Stimulated activated CD4-positive, alpha-beta T cell treated with anti-CD3 and anti-CD28 coated beads, TNF-alpha, amount 100 ng/mL, for 4 hours (primary cell): ENCODE results near the gene COMT.
"Not testable (repeated sequence)": the region's sequence is repeated elsewhere in the genome, so short reads cannot be mapped to it uniquely, and the experiment has no call there.

Experiments
- DNase-seq, 3 experiments: peaks; one replicate each; pipeline ENCODE4 v3.0.0-alpha.2; 2020; ENCODE audit warnings: low read depth in 3 of 3

Gene COMT

GRCh38 chr22:19941365-19942082 is at the start of gene COMT, which contains the start of gene TXNRD2:
Gene COMT, plus strand, starts transcription at chr22:19941772. Its CDS starts 20,755 bp downstream, at chr22:19962527.
Gene TXNRD2, minus strand, starts transcription at chr22:19941818. Its CDS starts 15 bp downstream, at chr22:19941803.
- peak; percentile 43 to 60 (median 43) for DNase-seq

DNA sequence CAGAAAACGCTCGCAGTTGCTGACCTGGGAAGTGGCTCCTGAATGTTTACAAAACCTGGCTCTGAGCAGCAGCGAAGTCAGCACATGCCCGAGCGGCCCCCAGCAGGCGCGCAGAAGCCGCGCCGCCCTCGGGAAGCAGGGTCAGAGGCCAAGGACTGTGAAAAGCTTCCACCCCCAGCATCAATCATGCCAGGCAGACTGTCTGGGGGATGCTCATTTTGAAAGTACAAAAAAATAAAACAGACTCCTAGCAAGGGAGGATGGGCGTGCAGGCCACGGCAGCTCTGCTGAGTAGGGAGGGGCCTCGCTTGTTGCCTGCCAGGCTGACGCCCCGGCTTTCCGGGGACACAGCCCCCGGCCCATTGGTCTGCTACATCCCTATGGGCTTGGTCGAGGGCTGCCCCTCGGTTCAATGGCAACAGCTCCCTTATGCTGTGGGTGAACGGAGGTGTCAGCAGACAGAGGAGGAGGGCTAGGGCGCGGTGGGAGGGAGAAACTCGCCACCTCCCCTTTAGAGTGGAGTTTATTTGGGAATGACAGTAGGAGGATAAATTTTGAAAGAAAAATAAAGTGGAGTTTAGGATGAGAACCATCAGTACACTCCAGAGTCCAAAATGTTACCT is 49.2 kb upstream of the COMT start:
- peak in 1 of 3 experiments; percentile 32 for DNase-seq

GRCh38 chr22:19892925-19893324 is 48.6 kb upstream of the COMT start:
- DNase-seq, result no peak

GRCh38 chr22:19893363-19893762 is 48.2 kb upstream of the COMT start:
- no peak for DNase-seq

DNA sequence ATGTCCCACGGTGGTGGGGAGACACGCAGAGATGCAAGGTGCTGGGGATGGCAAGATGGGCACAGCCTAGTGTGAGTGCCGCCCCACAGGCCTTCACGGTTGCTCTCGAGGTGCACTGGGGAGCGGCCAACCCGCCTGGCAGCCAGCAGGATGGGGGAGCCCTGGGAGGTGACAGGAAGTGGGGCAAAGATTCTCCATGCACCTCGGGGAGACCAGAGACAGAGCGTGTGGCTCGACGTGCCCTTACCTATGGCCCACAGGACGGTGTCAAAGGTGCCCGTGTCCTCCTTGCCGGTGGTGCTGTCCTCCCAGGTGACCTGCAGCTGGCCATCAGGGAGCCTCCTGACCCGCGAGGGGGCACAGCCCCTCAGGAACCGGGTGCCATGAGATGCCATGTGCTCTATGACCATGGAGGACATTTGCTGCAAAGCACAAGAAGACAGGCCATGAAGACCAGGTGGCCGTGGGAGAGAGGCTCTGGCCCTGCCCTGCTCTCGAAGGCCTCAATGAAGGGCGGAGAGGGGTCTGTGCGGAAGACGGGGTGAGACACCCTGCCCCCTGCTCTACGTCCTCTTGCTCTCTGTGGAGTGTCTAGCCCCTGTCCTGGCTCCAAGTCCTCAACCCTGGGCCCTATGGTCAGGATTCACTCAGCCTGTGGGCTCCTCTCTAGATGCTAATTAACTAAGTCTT is 46.3 kb upstream of the COMT start:
- DNase-seq, result no peak

- no peak for DNase-seq
These were observed 44.8 kb upstream of the COMT start for GRCh38 chr22:19896665-19897355.

DNA sequence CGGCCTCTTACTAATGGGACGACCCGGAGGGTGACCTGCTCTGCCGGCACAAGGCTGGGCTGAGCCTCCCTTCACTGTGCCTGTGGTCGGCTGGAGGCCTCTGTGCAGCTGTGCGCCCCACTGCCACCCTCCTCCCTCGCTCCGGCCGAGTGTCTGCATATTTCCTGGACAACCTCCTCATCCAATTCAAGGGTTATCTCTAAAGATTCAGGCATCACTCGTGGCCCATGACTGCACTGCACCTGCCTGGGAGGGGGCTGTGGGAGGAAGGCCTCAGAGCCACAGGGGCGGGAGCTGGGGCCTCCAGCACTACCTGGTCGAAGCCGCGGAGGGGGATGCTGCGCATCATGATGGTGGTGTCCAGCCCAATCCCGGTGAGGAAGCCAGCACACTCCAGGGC is 43.8 kb upstream of the COMT start:
- no peak for DNase-seq

- DNase-seq, result no peak
These were observed 43.4 kb upstream of the COMT start for GRCh38 chr22:19898145-19898544.

DNA sequence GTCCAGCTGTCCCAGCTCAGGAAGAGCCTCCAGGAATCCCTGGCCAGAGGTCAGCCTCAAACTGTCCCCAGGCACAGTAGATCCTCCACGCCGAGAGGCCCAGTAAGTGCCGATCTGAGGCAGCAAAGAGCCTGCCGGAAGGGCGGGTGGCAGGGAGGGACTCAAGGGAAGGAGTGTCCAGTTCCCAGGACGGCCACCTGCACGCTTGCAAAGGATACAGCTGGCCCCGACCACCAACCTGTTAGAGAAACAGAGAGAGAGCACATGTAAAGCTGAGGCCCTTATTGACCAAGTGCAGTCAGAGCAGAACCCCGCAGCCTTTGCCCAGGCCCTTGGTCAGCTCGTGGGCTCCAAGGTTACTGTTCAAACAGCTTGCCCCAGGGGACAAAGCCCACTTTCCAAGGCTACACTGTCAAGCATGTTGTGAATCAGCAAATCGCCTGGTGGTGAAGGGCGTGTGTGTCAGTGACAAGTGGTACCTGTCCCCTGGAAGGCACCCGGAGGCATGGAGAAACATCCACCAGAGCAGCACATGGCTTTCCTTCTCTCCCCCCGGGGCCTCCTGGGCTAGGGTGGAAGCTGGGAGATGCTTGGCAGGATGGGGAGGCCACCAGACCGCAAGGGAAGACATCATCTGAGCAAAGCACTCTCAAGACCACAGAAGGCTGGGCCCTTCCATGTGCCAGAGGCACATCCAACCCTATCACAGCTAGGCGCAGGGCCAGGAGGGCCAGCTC is 42.6 kb upstream of the COMT start:
- no peak for DNase-seq

DNA sequence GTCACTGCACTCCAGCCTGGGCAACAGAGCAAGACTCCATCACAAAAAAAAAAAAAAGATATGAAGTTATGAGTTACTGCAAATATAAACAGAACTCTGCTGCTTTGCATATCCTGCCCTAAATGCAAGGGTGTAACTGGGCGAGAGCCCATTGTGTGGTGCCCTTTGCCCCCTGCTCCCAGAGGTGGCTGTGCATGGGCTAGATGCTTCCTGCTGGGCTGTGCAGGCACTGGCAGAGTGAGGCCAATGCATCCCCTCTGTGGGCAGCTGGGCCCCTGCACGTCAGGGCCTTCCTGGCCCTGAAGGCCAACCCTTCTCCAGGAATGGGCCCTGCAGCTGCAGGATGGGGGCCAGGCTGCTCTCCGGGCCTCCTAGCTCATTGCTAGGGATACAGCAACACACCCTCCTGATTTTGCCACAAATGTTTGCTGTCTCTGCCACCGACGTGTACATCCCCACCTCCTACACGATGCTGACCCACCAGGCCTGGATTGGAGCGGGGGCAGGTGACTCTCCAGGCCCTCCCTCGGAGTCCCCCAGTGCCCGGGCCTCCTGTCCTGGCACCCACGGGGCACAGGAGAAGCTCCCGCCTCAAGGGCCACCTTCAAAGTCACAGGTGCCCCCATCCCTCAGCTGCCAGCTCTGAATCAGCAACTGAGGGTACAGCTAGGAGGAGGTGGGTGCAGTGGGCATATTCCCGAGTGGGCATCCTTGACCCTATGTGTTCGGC is 40.7 kb upstream of the COMT start:
- no peak for DNase-seq

DNA sequence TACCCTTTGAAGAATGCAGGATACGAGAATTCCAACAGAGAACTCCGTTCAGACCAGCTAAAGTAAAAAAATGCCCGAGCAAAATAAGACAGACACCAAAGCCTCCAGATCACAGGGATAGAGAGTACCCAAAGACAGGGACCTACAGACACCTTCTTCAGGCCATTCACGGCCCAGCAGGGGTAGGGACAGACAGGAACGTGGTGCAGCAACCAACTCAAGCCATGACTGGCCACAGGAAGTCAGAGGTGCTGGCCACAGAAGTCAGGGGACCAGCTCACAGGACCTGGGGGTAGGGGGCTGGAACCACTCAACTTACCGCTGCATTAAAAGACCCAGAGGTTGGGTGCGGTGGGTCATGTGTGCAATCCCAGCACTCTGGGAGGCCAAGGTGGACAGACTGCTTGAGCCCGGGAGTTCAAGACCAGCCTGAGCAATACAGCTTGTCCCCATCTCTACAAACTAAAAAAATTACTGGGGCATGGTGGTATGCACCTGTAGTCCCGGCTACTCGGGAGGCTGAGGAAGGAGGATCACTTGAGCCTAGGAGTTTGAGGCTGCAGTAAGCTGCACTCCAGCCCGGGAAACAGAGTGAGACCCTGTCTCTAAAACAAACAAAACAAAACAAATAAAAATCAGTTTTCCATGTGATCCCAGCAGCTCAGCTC is 39.9 kb upstream of the COMT start:
- DNase-seq, result no peak

DNA sequence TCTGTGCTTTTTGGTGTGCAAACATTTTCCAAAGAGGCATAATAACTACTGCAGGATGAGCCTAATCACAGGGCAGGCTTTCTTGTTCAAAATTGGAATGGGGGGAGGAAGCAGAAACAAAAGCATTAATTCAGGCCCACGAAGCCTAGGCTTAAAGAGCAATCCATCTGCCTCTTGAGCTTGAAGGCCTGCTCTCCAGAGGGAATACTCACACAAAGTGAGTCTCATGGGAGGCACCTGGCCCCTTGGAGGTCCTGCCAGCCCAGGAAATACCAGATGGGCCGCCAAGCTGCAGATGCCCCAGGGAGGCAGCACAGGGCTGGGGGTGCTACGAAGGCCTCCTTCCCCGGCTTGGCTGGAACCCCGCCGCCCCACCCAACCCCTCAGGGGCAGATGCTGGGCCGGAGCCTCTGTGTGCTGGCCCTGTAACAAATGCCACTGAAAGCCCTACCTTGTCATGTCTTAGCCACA is 39.3 kb upstream of the COMT start:
- no peak for DNase-seq

GRCh38 chr22:19903031-19903430 is 38.5 kb upstream of the COMT start:
- DNase-seq, result no peak

- DNase-seq, result no peak
These were observed 38.1 kb upstream of the COMT start for GRCh38 chr22:19903513-19903912.

DNA sequence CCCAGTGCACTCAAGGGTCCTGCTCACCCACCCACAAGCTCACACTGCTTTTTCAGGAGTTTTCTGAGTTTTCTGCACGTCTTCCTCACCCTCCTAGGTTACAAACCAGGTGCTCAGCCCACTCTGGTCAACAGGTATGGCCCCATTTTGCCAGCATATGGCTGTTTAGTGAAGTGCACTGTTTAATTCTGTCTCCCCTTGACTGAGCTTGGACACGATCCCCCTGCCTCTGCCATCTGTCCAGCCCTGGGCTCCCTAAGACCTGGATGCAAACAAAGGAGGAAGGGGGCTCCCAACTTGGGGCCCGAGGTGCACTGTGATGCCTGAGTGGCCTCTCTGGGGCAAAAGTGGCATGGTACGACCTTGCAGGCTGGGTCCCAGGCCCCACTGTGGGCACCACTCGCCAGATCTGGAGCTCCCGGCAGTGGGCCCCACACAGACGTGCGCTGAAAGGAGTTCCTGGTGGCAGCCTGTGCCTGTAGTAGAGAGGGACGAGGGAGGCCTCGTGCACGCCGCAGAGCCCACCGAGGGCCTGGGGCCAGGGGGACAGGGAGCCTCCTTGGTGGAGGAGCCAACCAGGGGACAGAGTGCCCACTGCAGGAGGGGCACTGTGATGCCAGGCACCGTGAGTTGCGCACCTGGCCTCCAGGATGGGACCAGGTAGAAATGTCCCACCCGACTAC is 37.3 kb upstream of the COMT start:
- no peak for DNase-seq

DNA sequence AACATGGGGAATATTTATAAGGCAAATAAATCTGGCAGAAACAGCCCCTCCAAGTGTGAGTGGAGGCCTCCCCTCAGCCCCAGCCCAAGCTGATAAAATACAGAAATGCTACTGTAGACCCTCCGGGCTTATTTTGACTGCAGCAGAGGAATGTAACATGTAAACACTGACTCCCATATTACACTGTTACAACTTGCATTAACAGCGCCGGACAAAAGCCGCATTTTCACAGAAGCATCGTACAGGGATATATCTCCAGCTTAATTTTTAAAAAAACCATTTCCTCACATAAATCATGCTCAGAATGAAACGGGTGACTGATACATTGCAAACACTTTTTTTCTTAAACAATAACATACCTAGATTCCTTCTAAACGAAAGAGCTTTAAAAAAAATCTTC is 36.6 kb upstream of the COMT start:
- no peak for DNase-seq

- DNase-seq, result no peak
These were observed 36.0 kb upstream of the COMT start for GRCh38 chr22:19905347-19906276.

DNA sequence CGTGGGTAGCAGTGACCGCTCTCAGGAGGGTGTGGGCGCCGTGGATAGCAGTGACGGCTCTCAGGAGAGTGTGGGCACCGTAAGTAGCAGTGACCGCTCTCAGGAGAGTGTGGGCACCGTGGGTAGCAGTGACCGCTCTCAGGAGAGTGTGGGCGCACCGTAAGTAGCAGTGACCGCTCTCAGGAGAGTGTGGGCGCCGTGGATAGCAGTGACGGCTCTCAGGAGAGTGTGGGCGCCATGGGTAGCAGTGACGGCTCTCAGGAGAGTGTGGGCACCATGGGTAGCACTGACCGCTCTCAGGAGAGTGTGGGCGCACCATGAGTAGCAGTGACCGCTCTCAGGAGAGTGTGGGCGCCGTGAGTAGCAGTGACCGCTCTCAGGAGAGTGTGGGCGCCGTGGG is 34.7 kb upstream of the COMT start:
- DNase-seq, result not testable (repeated sequence)
